ENCODE data around the gene MNX1. TPM values are rescaled to one million over a fixed set of nuclear protein-coding genes. Genes with fewer than 3 reads are reported as not detected.

Gene MNX1
- polyA plus RNA-seq, 1 experiment = not detected

- Histone ChIP-seq H3K27ac (ENCODE audit: low read depth, low read length) (no peak overlapping the region), H3K4me3 (ENCODE audit: low read depth, low read length) (no peak overlapping the region), H3K27me3 (ENCODE audit: control insufficient read depth, insufficient read depth, low read length) (peaks cover 4% of the 10 kb centered on the region), H3K9me3 (ENCODE audit: control insufficient read depth, insufficient read depth, low read length) (no peaks in the 10 kb centered on the region; the same call in 1 of the 2 replicates)
- TF ChIP-seq CTCF (IDR thresholded peaks at IDR 0.05; ENCODE audit: low read depth, low read length) = no peak
- DNase-seq (ENCODE audit: low read depth, low spot score) = no peak
- ChIA-PET POLR2A (no interaction called here), CTCF (no interaction called here)
These were observed 36.2 kb upstream of the MNX1 start for GRCh38 chr7:157046681-157047080.

- Histone ChIP-seq H3K9me3 (ENCODE audit: control insufficient read depth, insufficient read depth, low read length) (no peaks in the 10 kb centered on the region; the same call in 1 of the 2 replicates), H3K27ac (ENCODE audit: low read depth, low read length) (no peak overlapping the region), H3K27me3 (ENCODE audit: control insufficient read depth, insufficient read depth, low read length) (peaks cover 12% of the 10 kb centered on the region), H3K4me3 (ENCODE audit: low read depth, low read length) (no peak overlapping the region)
- TF ChIP-seq CTCF (IDR thresholded peaks at IDR 0.05; ENCODE audit: low read depth, low read length) = no peak
- ChIA-PET POLR2A (no interaction called here), CTCF (no interaction called here)
- no peak for DNase-seq (ENCODE audit: low read depth, low spot score)
These were observed 34.6 kb upstream of the MNX1 start for GRCh38 chr7:157044943-157045660.

- H3K27me3 ChIP-seq (ENCODE audit: control insufficient read depth, insufficient read depth, low read length) = peaks cover 17% of the 10 kb centered on the region
- no peak for DNase-seq (ENCODE audit: low read depth, low spot score)
- no peak overlapping the region for H3K27ac ChIP-seq (ENCODE audit: low read depth, low read length)
- no peaks in the 10 kb centered on the region; the same call in 1 of the 2 replicates for H3K9me3 ChIP-seq (ENCODE audit: control insufficient read depth, insufficient read depth, low read length)
- no peak overlapping the region for H3K4me3 ChIP-seq (ENCODE audit: low read depth, low read length)
- no peak for TF ChIP-seq CTCF (IDR thresholded peaks at IDR 0.05; ENCODE audit: low read depth, low read length)
- ChIA-PET POLR2A (no interaction called here), CTCF (no interaction called here)
These were observed 33.8 kb upstream of the MNX1 start for GRCh38 chr7:157044147-157044687.

GRCh38 chr7:157043745-157044144 is 33.3 kb upstream of the MNX1 start:
- no peak for TF ChIP-seq CTCF (IDR thresholded peaks at IDR 0.05; ENCODE audit: low read depth, low read length)
- Histone ChIP-seq H3K27me3 (ENCODE audit: control insufficient read depth, insufficient read depth, low read length) (peaks cover 17% of the 10 kb centered on the region), H3K4me3 (ENCODE audit: low read depth, low read length) (no peak overlapping the region), H3K9me3 (ENCODE audit: control insufficient read depth, insufficient read depth, low read length) (no peaks in the 10 kb centered on the region; the same call in 1 of the 2 replicates), H3K27ac (ENCODE audit: low read depth, low read length) (no peak overlapping the region)
- CTCF ChIA-PET = no interaction called here
- POLR2A ChIA-PET = no interaction called here
- DNase-seq (ENCODE audit: low read depth, low spot score) = peak; percentile 1

- DNase-seq (ENCODE audit: low read depth, low spot score) = no peak
- H3K27ac ChIP-seq (ENCODE audit: low read depth, low read length) = no peak overlapping the region
- peaks cover 17% of the 10 kb centered on the region for H3K27me3 ChIP-seq (ENCODE audit: control insufficient read depth, insufficient read depth, low read length)
- ChIA-PET POLR2A (no interaction called here), CTCF (no interaction called here)
- TF ChIP-seq CTCF (IDR thresholded peaks at IDR 0.05; ENCODE audit: low read depth, low read length) = no peak
- no peak overlapping the region for H3K4me3 ChIP-seq (ENCODE audit: low read depth, low read length)
- no peaks in the 10 kb centered on the region; the same call in 1 of the 2 replicates for H3K9me3 ChIP-seq (ENCODE audit: control insufficient read depth, insufficient read depth, low read length)
These were observed 31.2 kb upstream of the MNX1 start for GRCh38 chr7:157041514-157042277.
